C4-2B (cell line): ENCODE data around the gene MGST3.
"Not testable (repeated sequence)": the region's sequence is repeated elsewhere in the genome, so short reads cannot be mapped to it uniquely, and the experiment has no call there.

Source experiments
- CTCF ChIP-seq: fragments of 450-650 bp; conservative IDR thresholded peaks from 2 replicates; pipeline ENCODE4 v1.5.1; 2017; ENCODE audit warnings: mild to moderate bottlenecking
- ZFX ChIP-seq: fragments of 450-650 bp; IDR thresholded peaks from 2 replicates; pipeline ENCODE4 v1.6.1; 2017

GRCh38 chr1:165701922-165702321, 70.9 kb downstream of the MGST3 start:
- not testable (repeated sequence) for TF ChIP-seq CTCF, ZFX
